HG02763 (cell line): ENCODE results near the gene PRRC2C.
A peak's percentile ranks its signal among the peaks of the same experiment; 100 is the strongest.
"Not testable (repeated sequence)": the region's sequence is repeated elsewhere in the genome, so short reads cannot be mapped to it uniquely, and the experiment has no call there.

Source experiments
- ATAC-seq: cut with Tn5 transposase; IDR thresholded peaks from one replicate; pipeline ENCODE4 v1.9.1; 2021; ENCODE audit warnings: mild to moderate bottlenecking, moderate library complexity; ENCODE audit not compliant: unreplicated experiment

The PRRC2C gene

GRCh38 chr1:171485375-171486047 is at the start of gene PRRC2C:
Gene PRRC2C (plus strand): TSS chr1:171485530. CDS start chr1:171512089, 26,559 bp downstream.
- ATAC-seq, result peak; percentile 98

GRCh38 chr1:171438441-171438840 is 46.9 kb upstream of the PRRC2C start:
- no peak for ATAC-seq

- not testable (repeated sequence) for ATAC-seq
These were observed 45.1 kb upstream of the PRRC2C start for GRCh38 chr1:171440201-171440600.

GRCh38 chr1:171441278-171441895 is 43.9 kb upstream of the PRRC2C start:
- not testable (repeated sequence) for ATAC-seq

GRCh38 chr1:171446386-171446785 is 38.9 kb upstream of the PRRC2C start:
- ATAC-seq, result no peak

GRCh38 chr1:171455967-171456366 is 29.4 kb upstream of the PRRC2C start:
- no peak for ATAC-seq

- no peak for ATAC-seq
These were observed 27.9 kb upstream of the PRRC2C start for GRCh38 chr1:171457412-171457811.

GRCh38 chr1:171460018-171460620 is 25.2 kb upstream of the PRRC2C start:
- ATAC-seq, result no peak

GRCh38 chr1:171467626-171468025 is 17.7 kb upstream of the PRRC2C start:
- ATAC-seq, result no peak

- ATAC-seq, result peak; percentile 65
These were observed 17.1 kb upstream of the PRRC2C start for GRCh38 chr1:171468120-171468750.

- no peak for ATAC-seq
These were observed 14.6 kb upstream of the PRRC2C start for GRCh38 chr1:171470726-171471125.

GRCh38 chr1:171472183-171472647 is 13.1 kb upstream of the PRRC2C start:
- no peak for ATAC-seq

GRCh38 chr1:171476829-171477228 is 8.5 kb upstream of the PRRC2C start:
- no peak for ATAC-seq

- ATAC-seq, result no peak
These were observed 7.5 kb upstream of the PRRC2C start for GRCh38 chr1:171477804-171478203.

GRCh38 chr1:171480035-171480434 is 5.3 kb upstream of the PRRC2C start:
- no peak for ATAC-seq

GRCh38 chr1:171484760-171485374 is 463 bp upstream of the PRRC2C start:
- peak; percentile 40 for ATAC-seq

GRCh38 chr1:171486048-171486519 is 754 bp downstream of the PRRC2C start:
- peak; percentile 34 for ATAC-seq

- ATAC-seq, result no peak
These were observed 1.7 kb downstream of the PRRC2C start for GRCh38 chr1:171487038-171487437.

GRCh38 chr1:171488190-171488929 is 3.0 kb downstream of the PRRC2C start:
- no peak for ATAC-seq

GRCh38 chr1:171494076-171494475 is 8.7 kb downstream of the PRRC2C start:
- ATAC-seq, result no peak
